GM13977 (cell line): ENCODE results near the gene DMD.
A peak's percentile ranks its signal among the peaks of the same experiment; 100 is the strongest.

Source experiments
- DNase-seq: peaks from one replicate; pipeline ENCODE4 v3.0.0; 2012; ENCODE audit warnings: low spot score
- CTCF ChIP-seq: IDR thresholded peaks from 2 replicates; pipeline ENCODE4 v1.5.1; 2012; ENCODE audit warnings: mild to moderate bottlenecking, control low read depth; ENCODE audit not compliant: insufficient read depth; ENCODE audit errors: extremely low read depth, missing control alignments
- in situ Hi-C: fragments of 300-500 bp; cut with MboI; formaldehyde crosslinking; loops from one replicate; pipeline ENCODE4 v1.12.0; 2022; ENCODE audit warnings: low sequenced_read_pairs, low pct_unique_long_range_greater_than_20kb, mixed read lengths, inconsistent platforms; ENCODE audit not compliant: unreplicated experiment

The DMD gene

DNA sequence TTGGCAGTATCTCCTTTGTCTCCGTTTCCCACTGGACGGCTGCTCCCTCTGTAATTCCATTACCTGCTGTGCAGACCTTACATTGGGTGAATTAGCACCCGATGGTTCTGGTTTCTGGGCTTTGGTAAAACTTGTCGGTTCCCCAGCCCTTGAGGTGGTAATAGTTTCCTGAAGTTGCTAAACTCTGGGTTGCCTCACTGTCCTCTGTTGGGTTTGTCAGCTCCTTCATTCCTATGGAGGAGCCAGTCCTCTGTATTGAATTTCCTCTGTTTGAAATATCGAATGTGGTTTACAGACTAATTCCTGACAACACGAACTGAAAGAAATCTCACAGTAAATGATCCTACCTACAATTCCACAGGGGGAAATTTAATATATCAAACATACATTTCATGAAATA is 1548.2 kb downstream of the DMD start:
- TF ChIP-seq CTCF, result no peak

DNA sequence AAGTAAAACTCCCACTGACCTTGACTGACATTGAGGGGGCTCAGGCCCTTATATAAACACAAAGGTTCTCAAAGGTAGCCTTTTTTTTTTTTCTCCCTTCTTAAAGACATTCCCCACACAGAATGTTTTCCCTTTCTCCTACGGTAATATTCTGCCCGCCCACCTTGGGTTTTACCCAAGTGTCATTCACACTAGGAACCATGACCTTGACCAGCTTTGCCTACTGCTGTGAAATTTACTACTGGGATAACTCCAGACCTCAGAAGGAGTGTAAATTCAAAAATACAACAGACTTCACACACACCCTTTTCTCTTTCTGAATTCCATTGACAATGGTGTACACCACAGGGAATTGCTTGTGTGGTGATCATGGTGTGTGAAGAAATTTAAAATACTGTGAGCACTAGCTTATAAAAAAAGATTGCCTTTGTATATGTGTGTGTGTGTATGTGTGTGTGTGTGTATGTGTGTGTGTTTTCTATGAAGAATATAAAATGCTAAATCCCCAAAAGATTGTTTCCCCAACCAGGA is 1550.0 kb downstream of the DMD start:
- no peak for TF ChIP-seq CTCF
- no peak for DNase-seq
- in situ Hi-C loops, result loop anchor here (25.0 kb wide), 3 partner anchors 374 to 624 kb away; no protein-coding TSS in a partner anchor

More for the DNA sequence above, 1548.2 kb downstream of the DMD start:
- DNase-seq, result no peak
- in situ Hi-C loops, result loop anchor here (25.0 kb wide), 3 partner anchors 376 to 626 kb away; no protein-coding TSS in a partner anchor

DNA sequence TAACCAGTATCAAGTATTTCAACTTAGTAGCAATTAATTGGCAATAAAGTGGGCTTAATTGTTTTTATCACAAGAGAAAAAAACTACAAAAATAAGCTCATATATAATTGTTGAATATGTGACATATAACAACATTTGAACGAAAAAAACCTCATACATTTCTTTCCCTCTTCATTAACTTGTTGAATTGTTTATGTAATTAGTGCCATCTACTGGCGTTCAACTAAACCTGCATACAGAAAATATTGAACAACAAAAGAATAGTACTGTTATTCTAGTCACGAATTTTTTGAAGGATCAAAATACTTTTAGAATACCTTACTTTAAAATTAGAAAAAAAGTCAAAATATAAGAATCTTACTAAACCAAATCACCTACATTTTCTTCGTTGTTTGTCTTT is 1553.0 kb downstream of the DMD start:
- in situ Hi-C loops, result loop anchor here (25.0 kb wide), 3 partner anchors 371 to 621 kb away; no protein-coding TSS in a partner anchor
- peak; percentile 58 for TF ChIP-seq CTCF
- peak; percentile 4 for DNase-seq

DNA sequence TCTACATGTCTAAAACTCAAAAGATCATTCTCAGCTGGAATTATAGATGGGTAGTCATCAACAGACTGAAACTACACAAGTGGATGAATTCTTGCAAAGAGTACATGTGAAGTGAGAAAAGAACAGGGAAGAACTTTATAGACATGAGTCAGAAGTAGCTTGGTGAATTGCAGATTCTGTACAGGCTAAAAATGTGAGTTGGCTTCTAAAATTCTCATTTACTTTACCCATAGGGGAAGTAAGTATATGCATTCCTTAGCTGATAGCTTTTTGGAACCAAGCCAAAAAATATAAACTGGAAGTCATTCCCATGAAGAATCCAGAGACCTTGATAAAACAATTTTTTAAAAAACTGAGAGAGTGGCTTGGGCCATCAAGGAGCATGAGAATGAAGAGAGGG is 1555.3 kb downstream of the DMD start:
- no peak for TF ChIP-seq CTCF
- in situ Hi-C loops, result loop anchor here (25.0 kb wide), 3 partner anchors 369 to 619 kb away; no protein-coding TSS in a partner anchor
- no peak for DNase-seq

GRCh38 chrX:31653422-31653821 is 1557.9 kb downstream of the DMD start:
- in situ Hi-C loops, result loop anchor here (25.0 kb wide), 3 partner anchors 366 to 616 kb away; no protein-coding TSS in a partner anchor
- DNase-seq, result no peak
- no peak for TF ChIP-seq CTCF

DNA sequence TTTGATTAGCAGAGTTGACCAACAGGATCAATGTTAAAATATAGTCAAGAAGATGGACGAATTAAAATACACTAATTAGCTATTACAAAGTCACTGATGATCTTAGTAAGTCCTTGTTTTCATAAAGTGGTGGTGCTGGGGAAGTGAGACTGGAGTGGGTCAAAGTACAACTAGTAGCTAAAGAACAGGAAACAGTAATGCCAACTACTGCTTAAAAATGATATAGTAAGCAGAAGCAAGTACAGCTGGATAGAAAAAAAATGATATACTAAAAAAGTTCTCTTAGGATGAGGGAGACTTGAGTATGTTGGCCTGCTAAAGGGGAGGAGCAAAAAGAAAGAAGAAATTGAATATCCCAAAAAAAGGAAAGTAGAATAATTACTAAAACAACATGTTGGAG is 1558.7 kb downstream of the DMD start:
- no peak for TF ChIP-seq CTCF
- in situ Hi-C loops, result loop anchor here (25.0 kb wide), 3 partner anchors 365 to 615 kb away; no protein-coding TSS in a partner anchor
- DNase-seq, result no peak

DNA sequence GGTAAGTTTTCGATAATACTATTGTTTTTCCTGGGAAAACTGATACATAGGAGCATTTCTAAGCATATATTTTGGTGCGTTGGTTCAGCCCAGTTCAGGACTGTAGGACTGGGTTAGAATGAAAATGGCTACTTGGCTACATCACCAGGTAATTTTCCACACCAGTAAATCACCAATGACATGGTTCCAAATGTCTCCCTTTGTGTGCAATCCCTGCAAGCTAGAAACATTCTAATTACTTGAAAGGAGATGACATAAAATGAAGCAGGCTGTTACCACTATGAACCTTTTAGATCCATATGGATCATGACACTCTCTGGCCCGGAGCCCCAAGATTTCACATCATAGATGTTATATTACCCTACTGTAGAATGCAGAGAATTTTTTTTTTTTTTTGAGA is 1562.1 kb downstream of the DMD start:
- in situ Hi-C loops, result no loop called here
- DNase-seq, result no peak
- TF ChIP-seq CTCF, result no peak
